Neural cell (in vitro differentiated cells): ENCODE measurements around the gene ANKIB1. TPM values are rescaled to one million over a fixed set of nuclear protein-coding genes. Genes with fewer than 3 reads are reported as not detected.

Experiments used
- H2AFZ ChIP-seq: fragments of 200-600, 300-800 bp; sonication (generic), shearing (Covaris generic); 2 replicates; pipeline ENCODE4 v1.6.0; 2014; ENCODE audit warnings: low read depth, mild to moderate bottlenecking, antibody characterized with exemption, low read length, moderate library complexity
- H3F3A ChIP-seq: fragments of 200-600 bp; shearing (Covaris generic); 2 replicates; pipeline ENCODE4 v1.6.1; 2016; ENCODE audit warnings: mild to moderate bottlenecking, moderate library complexity, mixed read lengths, antibody characterized with exemption, low read length; ENCODE audit not compliant: insufficient read depth, poor library complexity, severe bottlenecking
- H3K27ac ChIP-seq: fragments of 200-600, 300-800 bp; sonication (generic), shearing (Covaris generic); 2 replicates; pipeline ENCODE4 v1.5.1; 2014; ENCODE audit warnings: mild to moderate bottlenecking, low read length, moderate library complexity
- H3K27me3 ChIP-seq: fragments of 300-800, 200-600 bp; sonication (generic), shearing (Covaris generic); 2 replicates; pipeline ENCODE4 v1.6.0; 2014; ENCODE audit warnings: mild to moderate bottlenecking, low read depth, low read length, moderate library complexity; ENCODE audit not compliant: insufficient read depth
- H3K36me3 ChIP-seq: fragments of 300-800, 200-600 bp; sonication (generic), shearing (Covaris generic); 2 replicates; pipeline ENCODE4 v1.5.1; 2014; ENCODE audit warnings: mild to moderate bottlenecking, antibody characterized with exemption, low read length, moderate library complexity; ENCODE audit not compliant: insufficient read depth
- H3K4me2 ChIP-seq: fragments of 300-800, 200-600 bp; sonication (generic), shearing (Covaris generic); 2 replicates; pipeline ENCODE4 v1.6.0; 2014; ENCODE audit warnings: mild to moderate bottlenecking, low read length
- H3K4me3 ChIP-seq: fragments of 300-800, 200-600 bp; sonication (generic), shearing (Covaris generic); 2 replicates; pipeline ENCODE4 v1.5.1; 2014; ENCODE audit warnings: mild to moderate bottlenecking, low read length, moderate library complexity
- H3K79me2 ChIP-seq: fragments of 200-600 bp; shearing (Covaris generic); replicated peaks from 2 replicates; pipeline ENCODE4 v1.6.0; 2014; ENCODE audit warnings: mild to moderate bottlenecking, low read length, moderate library complexity; ENCODE audit not compliant: insufficient read depth
- H3K9ac ChIP-seq: fragments of 300-800, 200-600 bp; sonication (generic), shearing (Covaris generic); 2 replicates; pipeline ENCODE4 v1.6.1; 2016; ENCODE audit warnings: mild to moderate bottlenecking, low read length, mixed read lengths
- H3K9me2 ChIP-seq: fragments of 200-600 bp; shearing (Covaris generic); 2 replicates; pipeline ENCODE4 v1.6.1; 2016; ENCODE audit warnings: mild to moderate bottlenecking, low read length, mixed read lengths; ENCODE audit not compliant: insufficient read depth
- H3K9me3 ChIP-seq: fragments of 200-600, 300-800 bp; sonication (generic), shearing (Covaris generic); 2 replicates; pipeline ENCODE4 v1.6.1; 2016; ENCODE audit warnings: mild to moderate bottlenecking, mixed run types, low read length, moderate library complexity, mixed read lengths
- H4K20me1 ChIP-seq: fragments of 200-600 bp; shearing (Covaris generic); 2 replicates; pipeline ENCODE4 v1.6.1; 2016; ENCODE audit warnings: mild to moderate bottlenecking, mixed run types; ENCODE audit not compliant: insufficient read depth
- CTCF ChIP-seq: fragments of 450-650 bp; IDR thresholded peaks from 2 replicates; pipeline ENCODE4 v1.5.1; 2014; ENCODE audit warnings: antibody characterized with exemption, mild to moderate bottlenecking, moderate library complexity; ENCODE audit not compliant: poor library complexity, severe bottlenecking
- EP300 ChIP-seq: fragments of 450-650 bp; conservative IDR thresholded peaks from 2 replicates; pipeline ENCODE4 v1.6.1; 2014; ENCODE audit warnings: antibody characterized with exemption, mild to moderate bottlenecking, moderate library complexity; ENCODE audit not compliant: poor library complexity, severe bottlenecking
- EZH2 ChIP-seq: fragments of 200-600, 300-800 bp; shearing (Covaris generic), sonication (generic); IDR thresholded peaks from 2 replicates; pipeline ENCODE4 v1.6.1; 2014; ENCODE audit warnings: antibody characterized with exemption, low read length, borderline replicate concordance, mild to moderate bottlenecking; ENCODE audit not compliant: insufficient read depth, poor library complexity, severe bottlenecking
- MXI1 ChIP-seq: fragments of 450-650 bp; conservative IDR thresholded peaks from 2 replicates; pipeline ENCODE4 v1.6.1; 2014; ENCODE audit warnings: antibody characterized with exemption, mild to moderate bottlenecking; ENCODE audit not compliant: poor library complexity, severe bottlenecking
- POLR2AphosphoS5 ChIP-seq: IDR thresholded peaks from 2 replicates; pipeline ENCODE4 v1.6.1; 2012
- RAD21 ChIP-seq: fragments of 450-650 bp; conservative IDR thresholded peaks from 2 replicates; pipeline ENCODE4 v1.6.1; 2014; ENCODE audit warnings: antibody characterized with exemption, mild to moderate bottlenecking, moderate library complexity
- REST ChIP-seq: IDR thresholded peaks from 2 replicates; pipeline ENCODE4 v1.6.1; 2012; ENCODE audit warnings: borderline replicate concordance
- SMC3 ChIP-seq: fragments of 450-650 bp; conservative IDR thresholded peaks from 2 replicates; pipeline ENCODE4 v1.6.1; 2014; ENCODE audit warnings: antibody characterized with exemption, mild to moderate bottlenecking, moderate library complexity; ENCODE audit not compliant: poor library complexity
- TAF1 ChIP-seq: IDR thresholded peaks from 2 replicates; pipeline ENCODE4 v1.6.1; 2012; ENCODE audit warnings: low read depth
- polyA plus RNA-seq: library from polyadenylated mRNA; depleted of rRNA; stranded (reverse); fragments of >200 nt; gene quantifications from 2 replicates; pipeline ENCODE4 v1.2.3, GENCODE V29; 2014

The ANKIB1 gene
- polyA plus RNA-seq, 1 donor from 2014 or later, result 83.0 TPM

GRCh38 chr7:92432299-92432946, 186.6 kb downstream of the ANKIB1 start:
- no peaks in the 10 kb centered on the region for H4K20me1 ChIP-seq

GRCh38 chr7:92433019-92433418, 187.2 kb downstream of the ANKIB1 start:
- Histone ChIP-seq H4K20me1 (no peaks in the 10 kb centered on the region), H3K27me3 (no peaks in the 10 kb centered on the region), H3K9ac (no peak overlapping the region), H3K36me3 (no peaks in the 10 kb centered on the region), H3K9me3 (no peaks in the 10 kb centered on the region), H3K79me2 (no peaks in the 10 kb centered on the region), H3K4me2 (no peak overlapping the region), H3K27ac (no peak overlapping the region), H3K4me3 (no peak overlapping the region), H2AFZ (no peak overlapping the region), H3K9me2 (no peaks in the 10 kb centered on the region), H3F3A (no peaks in the 10 kb centered on the region)
- TF ChIP-seq CTCF (no peak), POLR2AphosphoS5 (no peak), EP300 (no peak), RAD21 (no peak), REST (no peak), TAF1 (no peak)

More at GRCh38 chr7:92432299-92432946, 186.6 kb downstream of the ANKIB1 start:
- no peak overlapping the region for H2AFZ ChIP-seq
- no peak overlapping the region for H3K4me2 ChIP-seq
- no peaks in the 10 kb centered on the region for H3K9me3 ChIP-seq
- H3K4me3 ChIP-seq, result no peak overlapping the region
- no peaks in the 10 kb centered on the region for H3K79me2 ChIP-seq
- no peak overlapping the region for H3K9ac ChIP-seq
- H3F3A ChIP-seq, result no peaks in the 10 kb centered on the region
- no peak overlapping the region for H3K27ac ChIP-seq
- H3K9me2 ChIP-seq, result no peaks in the 10 kb centered on the region
- H3K27me3 ChIP-seq, result no peaks in the 10 kb centered on the region
- TF ChIP-seq RAD21, result no peak
- no peak for TF ChIP-seq TAF1
- TF ChIP-seq EZH2, result no peak
- TF ChIP-seq EP300, result no peak
- TF ChIP-seq SMC3, result no peak
- TF ChIP-seq MXI1, result no peak
- TF ChIP-seq POLR2AphosphoS5, result no peak
- TF ChIP-seq REST, result no peak
- no peak for TF ChIP-seq CTCF
- no peaks in the 10 kb centered on the region for H3K36me3 ChIP-seq
